ENCODE data around the gene C4orf36. TPM values are rescaled to one million over a fixed set of nuclear protein-coding genes. Genes with fewer than 3 reads are reported as not detected.

C4orf36 gene
- total and polyA plus RNA-seq, 2 experiments from 2014 or later = 1.3 to 2.0 TPM

GRCh38 chr4:86917212-86918039 is 25.2 kb upstream of the C4orf36 start:
- DNase-seq (ENCODE audit: low spot score) = no peak
- Histone ChIP-seq H3K4me1 (ENCODE audit: insufficient read depth) (no peaks in the 10 kb centered on the region), H3K27ac (no peak overlapping the region), H3K4me3 (no peak overlapping the region), H3K79me2 (no peaks in the 10 kb centered on the region), H4K20me1 (ENCODE audit: insufficient read depth, poor library complexity, severe bottlenecking) (no peaks in the 10 kb centered on the region), H3K36me3 (replicated peaks; ENCODE audit: insufficient read depth, low read depth) (no peaks in the 10 kb centered on the region), H2AFZ (no peak overlapping the region), H3K9me2 (replicated peaks; ENCODE audit: insufficient read depth) (no peaks in the 10 kb centered on the region), H3K9me3 (ENCODE audit: low read depth) (no peaks in the 10 kb centered on the region), H3K4me2 (no peak overlapping the region), H3K27me3 (no peaks in the 10 kb centered on the region)
- no peak for TF ChIP-seq EZH2phosphoT487 (IDR thresholded peaks at IDR 0.05; ENCODE audit: low read depth, severe bottlenecking, unreplicated experiment)
- no peak for TF ChIP-seq EZH2 (IDR thresholded peaks at IDR 0.05; ENCODE audit: borderline replicate concordance)
- TF ChIP-seq, protein P1, sequence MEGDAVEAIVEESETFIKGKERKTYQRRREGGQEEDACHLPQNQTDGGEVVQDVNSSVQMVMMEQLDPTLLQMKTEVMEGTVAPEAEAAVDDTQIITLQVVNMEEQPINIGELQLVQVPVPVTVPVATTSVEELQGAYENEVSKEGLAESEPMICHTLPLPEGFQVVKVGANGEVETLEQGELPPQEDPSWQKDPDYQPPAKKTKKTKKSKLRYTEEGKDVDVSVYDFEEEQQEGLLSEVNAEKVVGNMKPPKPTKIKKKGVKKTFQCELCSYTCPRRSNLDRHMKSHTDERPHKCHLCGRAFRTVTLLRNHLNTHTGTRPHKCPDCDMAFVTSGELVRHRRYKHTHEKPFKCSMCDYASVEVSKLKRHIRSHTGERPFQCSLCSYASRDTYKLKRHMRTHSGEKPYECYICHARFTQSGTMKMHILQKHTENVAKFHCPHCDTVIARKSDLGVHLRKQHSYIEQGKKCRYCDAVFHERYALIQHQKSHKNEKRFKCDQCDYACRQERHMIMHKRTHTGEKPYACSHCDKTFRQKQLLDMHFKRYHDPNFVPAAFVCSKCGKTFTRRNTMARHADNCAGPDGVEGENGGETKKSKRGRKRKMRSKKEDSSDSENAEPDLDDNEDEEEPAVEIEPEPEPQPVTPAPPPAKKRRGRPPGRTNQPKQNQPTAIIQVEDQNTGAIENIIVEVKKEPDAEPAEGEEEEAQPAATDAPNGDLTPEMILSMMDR (IDR thresholded peaks at IDR 0.05; ENCODE audit: poor library complexity) = no peak
- 93% methylated on average over 4 of the region's 4 CpGs for WGBS (ENCODE audit: low lambda C conversion rate, missing lambda C conversion rate)

GRCh38 chr4:86916392-86916791 is 24.2 kb upstream of the C4orf36 start:
- no peak for DNase-seq (ENCODE audit: low spot score)
- H3K9me2 ChIP-seq (replicated peaks; ENCODE audit: insufficient read depth) = no peaks in the 10 kb centered on the region

GRCh38 chr4:86910820-86911684 is 18.8 kb upstream of the C4orf36 start:
- no peaks in the 10 kb centered on the region for H3K4me1 ChIP-seq (ENCODE audit: insufficient read depth)
- H3K4me3 ChIP-seq = no peak overlapping the region
- WGBS (ENCODE audit: low lambda C conversion rate, missing lambda C conversion rate) = 86% methylated on average over 7 of the region's 7 CpGs
- H2AFZ ChIP-seq = no peak overlapping the region
- H4K20me1 ChIP-seq (ENCODE audit: insufficient read depth, poor library complexity, severe bottlenecking) = no peaks in the 10 kb centered on the region
- no peaks in the 10 kb centered on the region for H3K9me2 ChIP-seq (replicated peaks; ENCODE audit: insufficient read depth)
- TF ChIP-seq EZH2phosphoT487 (IDR thresholded peaks at IDR 0.05; ENCODE audit: low read depth, severe bottlenecking, unreplicated experiment) = no peak
- no peak for TF ChIP-seq EZH2 (IDR thresholded peaks at IDR 0.05; ENCODE audit: borderline replicate concordance)
- TF ChIP-seq, protein P1 (IDR thresholded peaks at IDR 0.05; ENCODE audit: poor library complexity) = no peak
- H3K79me2 ChIP-seq = no peaks in the 10 kb centered on the region
- no peaks in the 10 kb centered on the region for H3K36me3 ChIP-seq (replicated peaks; ENCODE audit: insufficient read depth, low read depth)
- H3K27ac ChIP-seq = no peak overlapping the region
- H3K27me3 ChIP-seq = no peaks in the 10 kb centered on the region
- no peak for DNase-seq (ENCODE audit: low spot score)
- no peaks in the 10 kb centered on the region for H3K9me3 ChIP-seq (ENCODE audit: low read depth)
- H3K4me2 ChIP-seq = no peak overlapping the region

More at GRCh38 chr4:86916392-86916791, 24.2 kb upstream of the C4orf36 start:
- 0% methylated on average over 1 of the region's 1 CpG for WGBS (ENCODE audit: low lambda C conversion rate, missing lambda C conversion rate)
- Histone ChIP-seq H3K4me3 (no peak overlapping the region), H2AFZ (no peak overlapping the region), H3K4me1 (ENCODE audit: insufficient read depth) (no peaks in the 10 kb centered on the region), H3K27me3 (no peaks in the 10 kb centered on the region), H3K79me2 (no peaks in the 10 kb centered on the region), H4K20me1 (ENCODE audit: insufficient read depth, poor library complexity, severe bottlenecking) (no peaks in the 10 kb centered on the region), H3K9me3 (ENCODE audit: low read depth) (no peaks in the 10 kb centered on the region), H3K27ac (no peak overlapping the region), H3K36me3 (replicated peaks; ENCODE audit: insufficient read depth, low read depth) (no peaks in the 10 kb centered on the region), H3K4me2 (no peak overlapping the region)
- TF ChIP-seq, protein P1 (IDR thresholded peaks at IDR 0.05; ENCODE audit: poor library complexity) = no peak

All from hepatocyte (in vitro differentiated cells).